ENCODE measurements around the gene TMEM273.

Gene TMEM273

GRCh38 chr10:49187950-49188761, at the start of gene TMEM273:
Gene TMEM273, minus strand, starts transcription at chr10:49188391. Its CDS starts 55 bp downstream, at chr10:49188336.
- in situ Hi-C loops (cut with MboI; ENCODE audit: low sequenced_read_pairs) = no loop called here

GRCh38 chr10:49237985-49238384, 49.8 kb upstream of the TMEM273 start:
- in situ Hi-C loops (cut with MboI; ENCODE audit: low sequenced_read_pairs) = no loop called here

- in situ Hi-C loops (cut with MboI; ENCODE audit: low sequenced_read_pairs) = no loop called here
Observed at GRCh38 chr10:49235392-49235791, 47.2 kb upstream of the TMEM273 start.

- in situ Hi-C loops (cut with MboI; ENCODE audit: low sequenced_read_pairs) = no loop called here
Observed at GRCh38 chr10:49231086-49231820, 43.1 kb upstream of the TMEM273 start.

- in situ Hi-C loops (cut with MboI; ENCODE audit: low sequenced_read_pairs) = no loop called here
Observed at GRCh38 chr10:49230004-49230403, 41.8 kb upstream of the TMEM273 start.

- in situ Hi-C loops (cut with MboI; ENCODE audit: low sequenced_read_pairs) = no loop called here
Observed at GRCh38 chr10:49228677-49229076, 40.5 kb upstream of the TMEM273 start.

- in situ Hi-C loops (cut with MboI; ENCODE audit: low sequenced_read_pairs) = no loop called here
Observed at GRCh38 chr10:49227406-49227805, 39.2 kb upstream of the TMEM273 start.

- in situ Hi-C loops (cut with MboI; ENCODE audit: low sequenced_read_pairs) = no loop called here
Observed at GRCh38 chr10:49226594-49226993, 38.4 kb upstream of the TMEM273 start.

GRCh38 chr10:49225218-49225876, 37.2 kb upstream of the TMEM273 start:
- in situ Hi-C loops (cut with MboI; ENCODE audit: low sequenced_read_pairs) = no loop called here

- in situ Hi-C loops (cut with MboI; ENCODE audit: low sequenced_read_pairs) = no loop called here
Observed at GRCh38 chr10:49223205-49223604, 35.0 kb upstream of the TMEM273 start.

- in situ Hi-C loops (cut with MboI; ENCODE audit: low sequenced_read_pairs) = no loop called here
Observed at GRCh38 chr10:49222170-49222569, 34.0 kb upstream of the TMEM273 start.

- in situ Hi-C loops (cut with MboI; ENCODE audit: low sequenced_read_pairs) = no loop called here
Observed at GRCh38 chr10:49220679-49221078, 32.5 kb upstream of the TMEM273 start.

- in situ Hi-C loops (cut with MboI; ENCODE audit: low sequenced_read_pairs) = no loop called here
Observed at GRCh38 chr10:49220031-49220430, 31.8 kb upstream of the TMEM273 start.

GRCh38 chr10:49219248-49219647, 31.1 kb upstream of the TMEM273 start:
- in situ Hi-C loops (cut with MboI; ENCODE audit: low sequenced_read_pairs) = no loop called here

- in situ Hi-C loops (cut with MboI; ENCODE audit: low sequenced_read_pairs) = no loop called here
Observed at GRCh38 chr10:49218480-49218879, 30.3 kb upstream of the TMEM273 start.

GRCh38 chr10:49217645-49218044, 29.5 kb upstream of the TMEM273 start:
- in situ Hi-C loops (cut with MboI; ENCODE audit: low sequenced_read_pairs) = no loop called here

- in situ Hi-C loops (cut with MboI; ENCODE audit: low sequenced_read_pairs) = no loop called here
Observed at GRCh38 chr10:49213211-49213610, 25.0 kb upstream of the TMEM273 start.

- in situ Hi-C loops (cut with MboI; ENCODE audit: low sequenced_read_pairs) = no loop called here
Observed at GRCh38 chr10:49212783-49213182, 24.6 kb upstream of the TMEM273 start.

- in situ Hi-C loops (cut with MboI; ENCODE audit: low sequenced_read_pairs) = no loop called here
Observed at GRCh38 chr10:49212076-49212475, 23.9 kb upstream of the TMEM273 start.

GRCh38 chr10:49208996-49209395, 20.8 kb upstream of the TMEM273 start:
- in situ Hi-C loops (cut with MboI; ENCODE audit: low sequenced_read_pairs) = no loop called here

- in situ Hi-C loops (cut with MboI; ENCODE audit: low sequenced_read_pairs) = no loop called here
Observed at GRCh38 chr10:49207936-49208487, 19.8 kb upstream of the TMEM273 start.
